ENCODE results near the gene TMED10.

The TMED10 gene

DNA sequence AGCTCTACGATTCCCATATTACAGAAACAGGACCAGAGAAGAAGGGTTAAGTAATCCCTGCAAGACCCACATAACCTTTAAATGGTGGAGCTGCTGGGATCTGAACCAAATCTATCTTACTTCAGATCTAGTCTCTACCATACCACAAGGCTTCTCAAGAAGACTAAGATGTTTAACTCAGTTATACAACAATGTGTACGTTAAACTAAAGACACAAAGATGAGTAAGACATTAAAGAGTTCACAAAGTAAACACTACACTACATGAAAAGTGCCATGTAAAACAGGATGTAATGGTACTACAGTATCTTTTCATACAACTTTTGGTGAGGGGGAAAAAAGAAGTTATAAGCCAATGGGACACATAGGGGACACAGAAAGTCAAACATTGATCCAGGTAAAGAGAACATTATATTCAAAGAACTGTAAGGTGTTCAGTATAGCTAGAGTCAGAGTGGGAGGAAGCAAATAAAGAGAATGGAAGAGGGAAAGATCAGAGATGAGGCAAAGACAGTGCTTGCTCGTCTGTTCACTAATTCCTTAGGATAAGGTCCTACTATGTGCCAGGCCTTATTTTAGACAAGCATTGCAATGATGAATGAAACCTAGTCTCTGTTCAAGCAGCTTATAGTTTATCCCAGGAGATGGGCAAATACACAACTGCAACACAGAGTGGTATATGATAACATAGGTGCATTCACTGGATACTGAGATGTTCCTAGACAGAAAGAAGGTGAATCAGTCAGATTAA lies 7.7 kb downstream of the TMED10 start:
- Histone ChIP-seq H3K27me3 (ENCODE audit: low read depth, low read length) (no peaks in the 10 kb centered on the region), H3K4me2 (ENCODE audit: low read length) (no peak overlapping the region), H2AFZ (ENCODE audit: low read depth, low read length) (no peak overlapping the region), H4K20me1 (ENCODE audit: insufficient read depth, low read length) (peaks cover 89% of the 10 kb centered on the region), H3K4me1 (ENCODE audit: low read length) (no peaks in the 10 kb centered on the region), H3K27ac (ENCODE audit: low read length) (no peak overlapping the region), H3K9ac (ENCODE audit: low read length) (no peak overlapping the region), H3K4me3 (ENCODE audit: low read length) (no peak overlapping the region), H3K79me2 (ENCODE audit: low read length) (peaks cover 98% of the 10 kb centered on the region), H3K36me3 (replicated peaks; ENCODE audit: low read depth, low read length) (peaks cover 3% of the 10 kb centered on the region), H3K9me3 (ENCODE audit: insufficient read depth, low read length) (no peaks in the 10 kb centered on the region)
- no peak for TF ChIP-seq CTCF (IDR thresholded peaks at IDR 0.05; ENCODE audit: low read depth, low read length)
- no peak for TF ChIP-seq EZH2phosphoT487 (IDR thresholded peaks at IDR 0.05; ENCODE audit: low read depth)

DNA sequence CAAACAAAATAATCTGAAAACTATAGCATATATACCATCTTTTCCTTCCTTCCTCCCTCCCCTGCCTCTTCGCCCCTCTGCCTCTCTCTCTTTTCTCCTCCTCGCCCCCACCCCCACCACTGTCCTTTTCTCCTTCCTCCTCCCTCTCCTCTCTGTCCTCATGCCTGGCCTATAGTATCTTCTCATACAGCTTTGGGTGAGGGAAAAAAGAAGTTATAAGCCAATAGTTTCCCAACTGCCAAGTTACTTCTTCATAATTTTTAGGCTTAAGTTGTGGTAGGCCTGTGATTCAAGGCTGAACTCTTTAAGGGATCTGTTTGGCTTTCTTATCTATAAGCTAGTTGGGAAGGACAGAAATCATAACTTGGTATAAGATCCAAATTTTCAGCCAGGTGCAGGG lies 9.1 kb downstream of the TMED10 start:
- peaks cover 86% of the 10 kb centered on the region for H4K20me1 ChIP-seq (ENCODE audit: insufficient read depth, low read length)
- H3K36me3 ChIP-seq (replicated peaks; ENCODE audit: low read depth, low read length): no peaks in the 10 kb centered on the region
- H3K79me2 ChIP-seq (ENCODE audit: low read length): peaks cover 98% of the 10 kb centered on the region
- no peaks in the 10 kb centered on the region for H3K27me3 ChIP-seq (ENCODE audit: low read depth, low read length)
- H3K4me2 ChIP-seq (ENCODE audit: low read length): no peak overlapping the region
- H2AFZ ChIP-seq (ENCODE audit: low read depth, low read length): no peak overlapping the region
- H3K27ac ChIP-seq (ENCODE audit: low read length): no peak overlapping the region
- no peak overlapping the region for H3K9ac ChIP-seq (ENCODE audit: low read length)
- TF ChIP-seq CTCF (IDR thresholded peaks at IDR 0.05; ENCODE audit: low read depth, low read length): no peak
- no peak for TF ChIP-seq EZH2phosphoT487 (IDR thresholded peaks at IDR 0.05; ENCODE audit: low read depth)
- H3K9me3 ChIP-seq (ENCODE audit: insufficient read depth, low read length): no peaks in the 10 kb centered on the region
- no peaks in the 10 kb centered on the region for H3K4me1 ChIP-seq (ENCODE audit: low read length)
- no peak overlapping the region for H3K4me3 ChIP-seq (ENCODE audit: low read length)

DNA sequence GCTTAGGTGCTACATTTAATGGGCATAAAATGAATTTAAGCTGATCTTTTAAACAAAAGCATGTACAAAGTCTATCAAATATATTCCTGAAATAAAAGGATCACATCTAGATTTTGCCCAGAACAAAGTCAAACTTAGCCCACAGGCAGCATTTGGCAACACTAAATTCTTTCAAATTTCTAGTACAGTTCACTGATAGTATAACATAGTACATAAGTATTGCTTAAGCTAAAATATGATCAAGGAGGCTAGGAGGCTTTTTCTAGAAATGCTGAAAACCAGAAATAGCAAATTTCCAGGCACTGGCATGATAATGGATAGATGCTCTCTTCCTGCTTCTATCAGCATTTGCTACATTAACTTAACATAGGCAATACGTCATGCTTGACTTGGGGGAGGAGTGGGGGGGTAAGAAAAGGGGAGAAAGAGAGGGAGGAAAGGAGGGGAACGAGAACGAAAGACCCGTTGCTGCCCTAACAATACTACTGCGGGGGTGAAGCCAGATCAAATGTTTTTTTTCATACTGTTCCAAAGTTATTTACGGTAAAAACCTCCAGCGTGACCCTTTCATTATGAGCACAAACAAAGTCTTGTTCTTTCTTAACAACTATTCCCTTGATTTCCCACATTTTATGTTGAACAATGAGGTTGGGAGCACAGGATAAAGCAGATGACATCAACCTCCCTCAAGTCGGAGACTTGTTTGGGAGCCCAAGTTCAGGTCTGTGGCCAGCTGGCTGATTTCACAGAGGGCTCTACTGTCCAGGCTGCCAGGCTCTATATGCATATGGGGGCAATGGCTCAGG lies 10.6 kb downstream of the TMED10 start:
- H2AFZ ChIP-seq (ENCODE audit: low read depth, low read length): no peak overlapping the region
- H3K27ac ChIP-seq (ENCODE audit: low read length): no peak overlapping the region
- H4K20me1 ChIP-seq (ENCODE audit: insufficient read depth, low read length): peaks cover 87% of the 10 kb centered on the region
- H3K79me2 ChIP-seq (ENCODE audit: low read length): peaks cover 98% of the 10 kb centered on the region
- H3K4me2 ChIP-seq (ENCODE audit: low read length): no peak overlapping the region
- TF ChIP-seq CTCF (IDR thresholded peaks at IDR 0.05; ENCODE audit: low read depth, low read length) (no peak), EZH2phosphoT487 (IDR thresholded peaks at IDR 0.05; ENCODE audit: low read depth) (no peak)
- no peaks in the 10 kb centered on the region for H3K36me3 ChIP-seq (replicated peaks; ENCODE audit: low read depth, low read length)
- H3K9ac ChIP-seq (ENCODE audit: low read length): no peak overlapping the region
- H3K27me3 ChIP-seq (ENCODE audit: low read depth, low read length): no peaks in the 10 kb centered on the region
- H3K4me3 ChIP-seq (ENCODE audit: low read length): no peak overlapping the region
- no peaks in the 10 kb centered on the region for H3K9me3 ChIP-seq (ENCODE audit: insufficient read depth, low read length)
- peaks cover 4% of the 10 kb centered on the region for H3K4me1 ChIP-seq (ENCODE audit: low read length)

DNA sequence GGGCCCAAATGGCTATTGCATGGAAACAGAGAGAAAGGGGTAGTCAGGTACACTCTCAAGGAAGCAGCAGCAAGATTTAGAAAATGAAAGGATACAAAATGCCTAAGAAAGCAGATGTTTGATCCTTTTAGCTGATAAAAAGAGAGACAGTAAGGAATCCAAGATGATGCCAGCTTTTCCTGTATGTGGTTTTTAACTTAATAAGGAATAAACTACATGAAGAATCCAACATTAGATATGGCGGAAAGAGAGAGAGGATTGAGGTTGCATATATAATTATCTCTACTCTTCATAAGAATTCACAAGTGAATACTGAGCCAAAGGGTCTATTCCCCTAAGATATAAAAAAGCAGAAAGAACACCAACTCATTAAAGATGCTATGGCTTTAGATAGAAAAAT lies 11.6 kb downstream of the TMED10 start:
- H3K9ac ChIP-seq (ENCODE audit: low read length): no peak overlapping the region
- H3K4me1 ChIP-seq (ENCODE audit: low read length): peaks cover 14% of the 10 kb centered on the region
- peaks cover 82% of the 10 kb centered on the region for H4K20me1 ChIP-seq (ENCODE audit: insufficient read depth, low read length)
- peaks cover 98% of the 10 kb centered on the region for H3K79me2 ChIP-seq (ENCODE audit: low read length)
- no peak for TF ChIP-seq EZH2phosphoT487 (IDR thresholded peaks at IDR 0.05; ENCODE audit: low read depth)
- TF ChIP-seq CTCF (IDR thresholded peaks at IDR 0.05; ENCODE audit: low read depth, low read length): no peak
- no peaks in the 10 kb centered on the region for H3K27me3 ChIP-seq (ENCODE audit: low read depth, low read length)
- no peaks in the 10 kb centered on the region for H3K9me3 ChIP-seq (ENCODE audit: insufficient read depth, low read length)
- H2AFZ ChIP-seq (ENCODE audit: low read depth, low read length): no peak overlapping the region
- H3K4me3 ChIP-seq (ENCODE audit: low read length): no peak overlapping the region
- no peak overlapping the region for H3K4me2 ChIP-seq (ENCODE audit: low read length)
- no peaks in the 10 kb centered on the region for H3K36me3 ChIP-seq (replicated peaks; ENCODE audit: low read depth, low read length)
- no peak overlapping the region for H3K27ac ChIP-seq (ENCODE audit: low read length)

All from OCI-LY3 (cell line).